Gastrocnemius medialis (tissue), 4 donors: ENCODE results near the gene PINK1.

Experiments
- CTCF ChIP-seq, 5 experiments: fragments of 450-650 bp in 3 of 5; fragments of 200-600 bp in 2 of 5; sonication (generic) in 2 of 5; IDR thresholded peaks in 4 of 5; conservative IDR thresholded peaks in 1 of 5; 1 replicate in 4 of 5; 2 replicates in 1 of 5; pipeline ENCODE4 v1.5.1; 2016 to 2019; ENCODE audit warnings: antibody characterized with exemption in 5 of 5, mild to moderate bottlenecking in 3 of 5, moderate library complexity in 3 of 5
- POLR2A ChIP-seq, 2 donors: fragments of 450-650 bp; IDR thresholded peaks; one replicate each; pipeline ENCODE4 v1.6.1; 2017; ENCODE audit warnings: antibody characterized with exemption in 2 of 2, mild to moderate bottlenecking in 2 of 2, moderate library complexity in 2 of 2

GRCh38 chr1:20666146-20666545, 32.9 kb downstream of the PINK1 start:
- TF ChIP-seq CTCF (IDR thresholded peaks at IDR 0.05 in 4 of 5, conservative IDR thresholded peaks at IDR 0.05 in 1 of 5) (no peak), POLR2A (IDR thresholded peaks at IDR 0.05) (no peak)
